CD4-positive, alpha-beta memory T cell (primary cell): ENCODE measurements around the gene NR4A3. TPM values are rescaled to one million over a fixed set of nuclear protein-coding genes. Genes with fewer than 3 reads are reported as not detected.

ENCODE experiments used
- CTCF ChIA-PET: fragments of 350-600 bp; sonication (Branson Sonifier 250); formaldehyde crosslinking; loops from one replicate; lab custom pipeline; 2021; ENCODE audit warnings: inconsistent platforms; ENCODE audit not compliant: partially characterized antibody; lab: Charles Lee
- POLR2A ChIA-PET: fragments of 350-600 bp; sonication (Branson Sonifier 250); formaldehyde crosslinking; loops from one replicate; lab custom pipeline; 2021; ENCODE audit not compliant: partially characterized antibody; lab: Charles Lee
- DNase-seq, 5 donors: peaks; one replicate each; pipeline versions ENCODE4 v3.0.0 to v3.0.0-alpha.2; 2020 to 2022; ENCODE audit warnings: mixed read lengths in 1 of 5
- H3K27ac ChIP-seq: one replicate; pipeline ENCODE4 v1.7.0; 2013; ENCODE audit warnings: low read depth, low read length
- H3K27me3 ChIP-seq: 2 replicates; pipeline ENCODE4 v1.7.0; 2013; ENCODE audit warnings: mild to moderate bottlenecking, low read length, moderate library complexity; ENCODE audit not compliant: insufficient read depth
- H3K36me3 ChIP-seq: 2 replicates; pipeline ENCODE4 v1.7.0; 2013; ENCODE audit warnings: mild to moderate bottlenecking, low read length, moderate library complexity; ENCODE audit not compliant: insufficient read depth
- H3K4me1 ChIP-seq: 2 replicates; pipeline ENCODE4 v1.7.0; 2013; ENCODE audit warnings: mild to moderate bottlenecking, low read length, moderate library complexity; ENCODE audit not compliant: insufficient read depth
- H3K4me3 ChIP-seq, 2 donors: one replicate each; pipeline ENCODE4 v1.7.0; 2013; ENCODE audit warnings: low read length in 2 of 2, mild to moderate bottlenecking in 1 of 2
- H3K9me3 ChIP-seq, 2 donors: one replicate each; pipeline ENCODE4 v1.7.0; 2013; ENCODE audit warnings: low read length in 2 of 2, control low read depth in 1 of 2; ENCODE audit not compliant: control insufficient read depth in 1 of 2
- H3K27ac Mint-ChIP-seq, 7 donors: one replicate each; pipeline ENCODE4 v1.8.0; 2020 to 2021; ENCODE audit warnings: mixed read lengths in 7 of 7, mild to moderate bottlenecking in 6 of 7, inconsistent platforms in 3 of 7, moderate library complexity in 3 of 7
- H3K27me3 Mint-ChIP-seq, 2 donors: one replicate each; pipeline ENCODE4 v1.8.0; 2020 to 2021; ENCODE audit warnings: mixed read lengths in 2 of 2
- H3K36me3 Mint-ChIP-seq, 2 donors: one replicate each; pipeline ENCODE4 v1.8.0; 2020 to 2021; ENCODE audit warnings: mixed read lengths in 2 of 2, inconsistent platforms in 1 of 2, mild to moderate bottlenecking in 1 of 2
- H3K4me1 Mint-ChIP-seq, 4 donors: one replicate each; pipeline ENCODE4 v1.8.0; 2020 to 2021; ENCODE audit warnings: mixed read lengths in 4 of 4, mild to moderate bottlenecking in 1 of 4
- H3K4me3 Mint-ChIP-seq, 8 donors: one replicate each; pipeline ENCODE4 v1.8.0; 2020 to 2021; ENCODE audit warnings: mixed read lengths in 8 of 8, mild to moderate bottlenecking in 7 of 8, moderate library complexity in 6 of 8, inconsistent platforms in 3 of 8
- H3K9me3 Mint-ChIP-seq, 8 donors: one replicate each; pipeline ENCODE4 v1.8.0; 2020 to 2021; ENCODE audit warnings: mixed read lengths in 8 of 8, mild to moderate bottlenecking in 5 of 8, inconsistent platforms in 3 of 8, moderate library complexity in 1 of 8
- intact Hi-C: fragments of 100-400 bp; cut with micrococcal nuclease; formaldehyde crosslinking; loops from one replicate; pipeline ENCODE4 v1.15.1; 2023
- polyA plus RNA-seq, 2 donors: library from polyadenylated mRNA; unstranded; fragments of 300-500 nt; fragmentation: Illumina TruSeq; gene quantifications; one replicate each; pipeline ENCODE4 v1.2.3, GENCODE V29; 2021
- total RNA-seq, 2 experiments: library from RNA; stranded (reverse); gene quantifications; one replicate each; pipeline ENCODE4 v1.2.3, GENCODE V29; 2021

The NR4A3 gene
- total and polyA plus RNA-seq, 4 experiments from 2014 or later, result 0.17 to 1.4 (median 0.34) TPM

DNA sequence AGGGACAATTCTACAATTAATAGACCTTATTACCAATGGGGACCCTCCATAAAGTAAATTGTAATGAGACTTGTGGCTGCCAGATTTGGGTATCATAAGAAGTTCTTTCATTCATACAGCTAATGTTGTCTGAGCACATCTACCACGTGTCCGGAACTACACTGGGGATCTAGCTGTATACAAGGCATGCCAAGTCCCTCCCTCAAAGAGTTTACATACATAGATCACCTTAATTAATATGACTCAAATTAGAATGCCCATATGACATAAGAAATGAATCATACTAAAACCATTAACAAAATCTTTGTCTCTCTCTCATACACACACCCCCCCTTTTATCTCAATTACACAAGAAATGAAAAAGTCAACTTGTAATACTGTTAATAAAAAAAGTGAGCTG lies 18.0 kb upstream of the NR4A3 start:
- POLR2A ChIA-PET, result interaction anchor here (0.9 to 1.2 kb wide), 2 partner anchors 16 to 17 kb away, joined by 3 read pairs; no protein-coding TSS in a partner anchor
- Histone ChIP-seq H3K4me1 (no peaks in the 10 kb centered on the region), H3K4me3 (no peak overlapping the region), H3K36me3 (no peaks in the 10 kb centered on the region), H3K27me3 (no peaks in the 10 kb centered on the region), H3K9me3 (no peaks in the 10 kb centered on the region), H3K27ac (no peak overlapping the region)
- CTCF ChIA-PET, result interaction anchor here (1.2 to 1.5 kb wide), 4 partner anchors 9 to 520 kb away, joined by 3 to 6 read pairs (median 4); no protein-coding TSS in a partner anchor
- no peaks in the 10 kb centered on the region for H3K9me3 Mint-ChIP-seq
- no peak overlapping the region for H3K27ac Mint-ChIP-seq
- peaks cover 0 to 3% (median 0%) of the 10 kb centered on the region in 4 donors for H3K4me1 Mint-ChIP-seq
- H3K4me3 Mint-ChIP-seq, result no peak overlapping the region
- H3K36me3 Mint-ChIP-seq, result no peaks in the 10 kb centered on the region
- DNase-seq, result no peak
- intact Hi-C loops, result no loop called here
- no peaks in the 10 kb centered on the region for H3K27me3 Mint-ChIP-seq

GRCh38 chr9:99807276-99807852 lies 14.3 kb upstream of the NR4A3 start:
- Mint-ChIP-seq H3K9me3 (no peaks in the 10 kb centered on the region), H3K4me1 (peaks cover 0 to 6% (median 5%) of the 10 kb centered on the region in 4 donors), H3K27ac (peak overlapping the region in 6 of 7 donors; percentile 14 to 67 (median 38)), H3K27me3 (peaks cover 5 to 8% of the 10 kb centered on the region in 2 donors), H3K36me3 (no peaks in the 10 kb centered on the region), H3K4me3 (no peak overlapping the region)
- Histone ChIP-seq H3K9me3 (no peaks in the 10 kb centered on the region), H3K36me3 (no peaks in the 10 kb centered on the region), H3K27me3 (no peaks in the 10 kb centered on the region), H3K4me3 (no peak overlapping the region), H3K27ac (no peak overlapping the region), H3K4me1 (no peaks in the 10 kb centered on the region)
- ChIA-PET POLR2A (no interaction called here), CTCF (no interaction called here)
- intact Hi-C loops, result loop anchor here (1.0 to 5.0 kb wide), 6 partner anchors 12 to 625 kb away; no protein-coding TSS in a partner anchor
- DNase-seq, result peak; percentile 67 to 78 (median 72)

- Mint-ChIP-seq H3K27me3 (peaks cover 5 to 8% of the 10 kb centered on the region in 2 donors), H3K36me3 (no peaks in the 10 kb centered on the region), H3K27ac (peak overlapping the region in 5 of 7 donors; percentile 15 to 75 (median 54)), H3K9me3 (no peaks in the 10 kb centered on the region), H3K4me3 (no peak overlapping the region), H3K4me1 (peaks cover 0 to 6% (median 5%) of the 10 kb centered on the region in 4 donors)
- POLR2A ChIA-PET, result no interaction called here
- Histone ChIP-seq H3K9me3 (no peaks in the 10 kb centered on the region), H3K4me3 (no peak overlapping the region), H3K27ac (no peak overlapping the region), H3K4me1 (no peaks in the 10 kb centered on the region), H3K36me3 (no peaks in the 10 kb centered on the region), H3K27me3 (no peaks in the 10 kb centered on the region)
- no peak for DNase-seq
- CTCF ChIA-PET, result interaction anchor here (3.1 kb wide), 1 partner anchor 16 kb away, joined by 13 read pairs; no protein-coding TSS in a partner anchor
- intact Hi-C loops, result loop anchor here (1.0 to 5.0 kb wide), 6 partner anchors 11 to 626 kb away; no protein-coding TSS in a partner anchor
Observed at GRCh38 chr9:99807956-99808355, 13.7 kb upstream of the NR4A3 start.

DNA sequence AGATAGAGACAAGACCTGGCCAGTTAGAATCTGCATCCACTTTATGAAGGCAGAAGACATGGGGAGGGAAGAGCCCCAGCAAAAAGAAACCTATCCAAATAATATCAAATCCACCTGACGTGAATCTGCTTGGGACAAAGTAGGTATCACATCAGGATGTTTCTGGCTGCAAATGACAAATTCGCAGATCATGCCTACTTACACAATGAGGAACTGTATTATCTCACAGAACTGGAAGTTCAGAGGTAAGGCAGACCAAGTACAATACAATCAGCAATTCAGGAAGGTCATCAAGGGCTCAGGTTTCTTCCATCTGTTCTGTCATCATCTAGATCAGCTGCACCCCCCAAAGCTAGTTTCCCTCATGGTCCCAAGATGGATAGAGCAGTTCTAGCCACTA lies 13.2 kb upstream of the NR4A3 start:
- Histone ChIP-seq H3K4me1 (no peaks in the 10 kb centered on the region), H3K4me3 (no peak overlapping the region), H3K27me3 (no peaks in the 10 kb centered on the region), H3K9me3 (no peaks in the 10 kb centered on the region), H3K27ac (no peak overlapping the region), H3K36me3 (no peaks in the 10 kb centered on the region)
- no peak for DNase-seq
- Mint-ChIP-seq H3K27ac (peak overlapping the region in 1 of 7 donors; percentile 17), H3K36me3 (no peaks in the 10 kb centered on the region), H3K4me3 (no peak overlapping the region), H3K27me3 (peaks cover 6 to 8% of the 10 kb centered on the region in 2 donors), H3K9me3 (no peaks in the 10 kb centered on the region), H3K4me1 (peaks cover 0 to 6% (median 5%) of the 10 kb centered on the region in 4 donors)
- intact Hi-C loops, result loop anchor here (5.0 kb wide), 1 partner anchor 626 kb away; no protein-coding TSS in a partner anchor
- POLR2A ChIA-PET, result no interaction called here
- CTCF ChIA-PET, result interaction anchor here (0.8 to 3.1 kb wide), 2 partner anchors 13 to 16 kb away, joined by 3 to 13 read pairs; partner anchors contain the start of gene NR4A3

- no peaks in the 10 kb centered on the region for H3K36me3 Mint-ChIP-seq
- Histone ChIP-seq H3K4me1 (no peaks in the 10 kb centered on the region), H3K9me3 (no peaks in the 10 kb centered on the region), H3K4me3 (no peak overlapping the region), H3K27me3 (no peaks in the 10 kb centered on the region), H3K27ac (no peak overlapping the region), H3K36me3 (no peaks in the 10 kb centered on the region)
- POLR2A ChIA-PET, result interaction anchor here (0.7 to 1.4 kb wide), 2 partner anchors 9 to 11 kb away, joined by 3 to 5 read pairs; partner anchors contain the start of gene NR4A3
- no peaks in the 10 kb centered on the region for H3K9me3 Mint-ChIP-seq
- peaks cover 6 to 8% of the 10 kb centered on the region in 2 donors for H3K27me3 Mint-ChIP-seq
- no peak overlapping the region for H3K4me3 Mint-ChIP-seq
- CTCF ChIA-PET, result interaction anchor here (0.7 to 3.1 kb wide), 4 partner anchors 10 to 138 kb away, joined by 3 to 13 read pairs (median 4); partner anchors contain the start of gene STX17
- peaks cover 0 to 6% (median 5%) of the 10 kb centered on the region in 4 donors for H3K4me1 Mint-ChIP-seq
- H3K27ac Mint-ChIP-seq, result no peak overlapping the region
- intact Hi-C loops, result loop anchor here (5.0 kb wide), 1 partner anchor 627 kb away; no protein-coding TSS in a partner anchor
- no peak for DNase-seq
Observed at GRCh38 chr9:99809586-99810319, 11.9 kb upstream of the NR4A3 start.

- no peak for DNase-seq
- Histone ChIP-seq H3K4me3 (no peak overlapping the region), H3K27ac (no peak overlapping the region), H3K9me3 (no peaks in the 10 kb centered on the region), H3K36me3 (no peaks in the 10 kb centered on the region), H3K4me1 (no peaks in the 10 kb centered on the region), H3K27me3 (no peaks in the 10 kb centered on the region)
- H3K27ac Mint-ChIP-seq, result no peak overlapping the region
- peaks cover 6 to 8% of the 10 kb centered on the region in 2 donors for H3K27me3 Mint-ChIP-seq
- H3K4me3 Mint-ChIP-seq, result no peak overlapping the region
- H3K36me3 Mint-ChIP-seq, result no peaks in the 10 kb centered on the region
- ChIA-PET CTCF (interaction anchor here (1.0 to 3.1 kb wide), 5 partner anchors 8 to 545 kb away, joined by 3 to 13 read pairs (median 4); partner anchors contain the start of gene STX17), POLR2A (interaction anchor here (1.4 kb wide), 1 partner anchor 10 kb away, joined by 5 read pairs; the partner anchor contains the start of gene NR4A3)
- peaks cover 0 to 6% (median 5%) of the 10 kb centered on the region in 4 donors for H3K4me1 Mint-ChIP-seq
- intact Hi-C loops, result no loop called here
- H3K9me3 Mint-ChIP-seq, result no peaks in the 10 kb centered on the region
Observed at GRCh38 chr9:99811172-99811571, 10.5 kb upstream of the NR4A3 start.
